Parathyroid adenoma (tissue), 2 donors: ENCODE data around the gene ANKRD44.

ENCODE experiments used
- H2AFZ ChIP-seq: fragments of 300-600 bp; sonication (generic); one replicate; pipeline ENCODE4 v1.7.0; 2017; ENCODE audit warnings: antibody characterized with exemption, mild to moderate bottlenecking
- H3K27ac ChIP-seq: fragments of 300-600 bp; sonication (generic); one replicate; pipeline ENCODE4 v1.7.0; 2017
- H3K27me3 ChIP-seq: fragments of 300-600 bp; sonication (generic); one replicate; pipeline ENCODE4 v1.7.0; 2017; ENCODE audit warnings: low read length; ENCODE audit not compliant: control insufficient read depth, insufficient read depth
- H3K36me3 ChIP-seq: fragments of 300-600 bp; sonication (generic); one replicate; pipeline ENCODE4 v1.7.0; 2017; ENCODE audit warnings: low read length; ENCODE audit not compliant: control insufficient read depth, insufficient read depth
- H3K4me1 ChIP-seq: fragments of 300-600 bp; sonication (generic); one replicate; pipeline ENCODE4 v1.7.0; 2017; ENCODE audit warnings: control low read depth
- H3K4me2 ChIP-seq: fragments of 300-600 bp; sonication (generic); one replicate; pipeline ENCODE4 v1.7.0; 2017; ENCODE audit warnings: low read length
- H3K4me3 ChIP-seq: fragments of 300-600 bp; sonication (generic); one replicate; pipeline ENCODE4 v1.7.0; 2017; ENCODE audit warnings: low read depth, low read length
- H3K79me2 ChIP-seq: fragments of 300-600 bp; sonication (generic); one replicate; pipeline ENCODE4 v1.7.0; 2017; ENCODE audit warnings: control low read depth
- H3K9ac ChIP-seq: fragments of 300-600 bp; sonication (generic); one replicate; pipeline ENCODE4 v1.7.0; 2017; ENCODE audit warnings: mild to moderate bottlenecking
- H3K9me3 ChIP-seq: fragments of 300-600 bp; sonication (generic); one replicate; pipeline ENCODE4 v1.7.0; 2017; ENCODE audit warnings: low read length; ENCODE audit not compliant: control insufficient read depth
- CTCF ChIP-seq: fragments of 300-600 bp; sonication (generic); IDR thresholded peaks from one replicate; pipeline ENCODE4 v1.7.0; 2017; ENCODE audit warnings: antibody characterized with exemption, mild to moderate bottlenecking
- donor health status: primary hyperparathyroidism.

The ANKRD44 gene

GRCh38 chr2:196977507-196977906, 333.1 kb downstream of the ANKRD44 start:
- Histone ChIP-seq H2AFZ (no peak overlapping the region), H3K79me2 (no peaks in the 10 kb centered on the region), H3K9ac (no peak overlapping the region), H3K4me3 (no peak overlapping the region), H3K36me3 (no peaks in the 10 kb centered on the region), H3K27ac (no peak overlapping the region), H3K4me1 (no peaks in the 10 kb centered on the region), H3K9me3 (no peaks in the 10 kb centered on the region), H3K4me2 (no peak overlapping the region), H3K27me3 (no peaks in the 10 kb centered on the region)
- TF ChIP-seq CTCF, result no peak

DNA sequence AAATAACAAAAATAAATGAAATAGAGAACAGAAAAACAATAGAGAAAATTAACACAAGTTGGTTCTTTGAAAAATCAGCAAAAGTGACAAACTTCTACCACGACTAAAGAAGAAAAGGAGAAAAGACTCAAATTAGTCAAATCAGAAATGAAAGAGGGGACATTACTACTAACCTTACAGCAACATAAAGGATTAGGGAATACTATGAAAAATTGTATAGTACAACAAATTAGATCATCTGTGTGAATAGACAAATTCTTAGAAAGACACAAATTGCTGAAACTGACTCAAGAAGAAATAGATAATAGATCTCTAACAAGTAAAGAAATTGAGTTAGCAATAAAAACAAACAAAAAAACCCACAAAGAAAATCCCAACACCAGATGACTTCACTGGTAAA, 335.6 kb downstream of the ANKRD44 start:
- no peaks in the 10 kb centered on the region for H3K27me3 ChIP-seq
- H3K36me3 ChIP-seq, result no peaks in the 10 kb centered on the region
- no peak for TF ChIP-seq CTCF
- no peak overlapping the region for H2AFZ ChIP-seq
- H3K79me2 ChIP-seq, result no peaks in the 10 kb centered on the region
- H3K4me2 ChIP-seq, result no peak overlapping the region
- H3K4me1 ChIP-seq, result no peaks in the 10 kb centered on the region
- H3K9me3 ChIP-seq, result no peaks in the 10 kb centered on the region
- H3K27ac ChIP-seq, result no peak overlapping the region
- H3K9ac ChIP-seq, result no peak overlapping the region
- no peak overlapping the region for H3K4me3 ChIP-seq

DNA sequence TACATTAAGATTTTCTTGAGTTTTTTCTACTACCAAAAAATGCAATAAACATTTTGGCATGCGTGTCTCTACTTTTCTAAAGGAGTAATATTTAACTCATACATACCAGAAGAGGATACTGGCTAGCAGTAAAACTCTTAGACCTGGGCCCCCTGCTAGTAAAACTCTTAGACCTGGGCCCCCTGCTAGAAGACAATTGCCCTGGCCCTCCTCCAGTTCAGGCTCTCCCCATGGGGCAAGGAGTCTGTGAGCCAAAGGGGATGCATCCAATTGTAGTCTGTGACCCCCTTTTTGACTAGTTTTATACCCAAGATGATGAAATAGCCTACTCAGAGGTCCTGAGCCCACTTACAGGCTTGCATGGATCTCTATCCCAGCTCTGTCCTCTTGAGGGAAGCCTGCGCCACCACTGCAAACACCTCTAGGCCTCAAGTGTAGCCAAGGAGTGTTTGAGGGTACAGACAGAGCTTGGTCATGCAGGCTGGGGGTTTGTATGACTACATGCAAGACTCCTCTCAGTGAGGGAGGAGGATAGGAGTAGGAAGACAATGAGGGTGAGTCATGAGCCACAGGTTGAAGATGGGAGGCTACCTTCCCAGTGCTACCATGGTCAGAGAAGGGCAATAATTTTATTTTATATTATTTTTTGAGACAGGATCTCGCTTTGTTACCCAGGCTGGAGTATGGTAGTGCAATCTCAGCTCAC, 338.9 kb downstream of the ANKRD44 start:
- no peak for TF ChIP-seq CTCF
- Histone ChIP-seq H2AFZ (no peak overlapping the region), H3K27me3 (no peaks in the 10 kb centered on the region), H3K9me3 (no peaks in the 10 kb centered on the region), H3K4me2 (no peak overlapping the region), H3K79me2 (no peaks in the 10 kb centered on the region), H3K4me1 (no peaks in the 10 kb centered on the region), H3K4me3 (no peak overlapping the region), H3K9ac (no peak overlapping the region), H3K36me3 (no peaks in the 10 kb centered on the region), H3K27ac (no peak overlapping the region)

GRCh38 chr2:196970099-196970498, 340.5 kb downstream of the ANKRD44 start:
- no peaks in the 10 kb centered on the region for H3K27me3 ChIP-seq
- H3K9me3 ChIP-seq, result no peaks in the 10 kb centered on the region
- H3K36me3 ChIP-seq, result no peaks in the 10 kb centered on the region
- no peak overlapping the region for H3K9ac ChIP-seq
- TF ChIP-seq CTCF, result no peak
- no peaks in the 10 kb centered on the region for H3K79me2 ChIP-seq
- H3K4me1 ChIP-seq, result no peaks in the 10 kb centered on the region
- H3K4me2 ChIP-seq, result no peak overlapping the region
- no peak overlapping the region for H2AFZ ChIP-seq
- no peak overlapping the region for H3K4me3 ChIP-seq
- no peak overlapping the region for H3K27ac ChIP-seq

DNA sequence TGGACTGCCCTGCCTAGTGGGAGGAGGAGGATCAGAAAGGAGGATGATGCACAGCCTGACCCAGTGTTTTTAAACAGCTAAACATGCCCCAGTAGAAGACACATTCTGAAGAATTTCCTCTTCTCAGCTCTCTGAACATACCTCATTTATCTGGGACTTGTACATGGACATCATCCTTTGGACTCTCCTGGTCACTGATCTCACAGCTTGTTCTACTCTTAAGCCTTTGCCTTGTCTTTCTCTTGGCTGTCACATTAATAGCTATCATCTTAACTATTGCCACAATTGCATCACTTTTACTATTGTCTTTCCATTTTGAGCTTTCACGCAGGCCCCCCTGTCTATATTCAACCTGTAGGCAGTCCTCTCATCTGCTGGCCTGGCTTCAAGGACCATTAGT, 342.1 kb downstream of the ANKRD44 start:
- Histone ChIP-seq H3K4me3 (no peak overlapping the region), H3K4me1 (no peaks in the 10 kb centered on the region), H3K4me2 (no peak overlapping the region), H3K9me3 (no peaks in the 10 kb centered on the region), H3K79me2 (no peaks in the 10 kb centered on the region), H2AFZ (no peak overlapping the region), H3K36me3 (no peaks in the 10 kb centered on the region), H3K27ac (no peak overlapping the region), H3K27me3 (no peaks in the 10 kb centered on the region), H3K9ac (no peak overlapping the region)
- no peak for TF ChIP-seq CTCF
